ENCODE data around the gene WWOX. TPM values are rescaled to one million over a fixed set of nuclear protein-coding genes. Genes with fewer than 3 reads are reported as not detected.
"Not testable (repeated sequence)": the region's sequence is repeated elsewhere in the genome, so short reads cannot be mapped to it uniquely, and the experiment has no call there.

WWOX gene
- total RNA-seq, 1 donor from 2014 or later = 106 TPM

DNA sequence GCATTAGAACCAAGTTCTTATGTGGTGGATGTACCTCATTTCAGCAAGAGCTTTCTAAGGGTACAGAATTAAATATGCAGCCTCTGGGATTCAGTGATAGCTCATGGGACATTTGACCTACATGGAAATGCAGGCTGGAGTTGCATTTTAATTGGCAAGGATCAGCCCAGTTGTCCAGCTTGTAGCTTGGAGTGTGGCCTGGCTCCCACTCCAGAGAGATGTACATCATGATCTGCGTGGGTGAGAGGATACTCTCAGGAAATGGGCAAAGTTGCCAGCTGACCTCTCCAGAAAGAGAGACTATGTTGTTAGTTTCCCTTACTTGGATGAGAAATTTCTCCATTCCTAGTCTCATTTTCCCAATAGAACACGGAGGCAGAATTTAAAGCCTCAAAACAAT is 945.7 kb downstream of the WWOX start:
- Histone ChIP-seq H3K27me3 (no peaks in the 10 kb centered on the region), H3K36me3 (no peaks in the 10 kb centered on the region), H3K9me3 (no peaks in the 10 kb centered on the region), H3K27ac (no peak overlapping the region), H3K4me1 (no peaks in the 10 kb centered on the region), H3K4me3 (no peak overlapping the region)
- no peak for DNase-seq (ENCODE audit: low spot score in 2 of 2)
- TF ChIP-seq, protein P1, sequence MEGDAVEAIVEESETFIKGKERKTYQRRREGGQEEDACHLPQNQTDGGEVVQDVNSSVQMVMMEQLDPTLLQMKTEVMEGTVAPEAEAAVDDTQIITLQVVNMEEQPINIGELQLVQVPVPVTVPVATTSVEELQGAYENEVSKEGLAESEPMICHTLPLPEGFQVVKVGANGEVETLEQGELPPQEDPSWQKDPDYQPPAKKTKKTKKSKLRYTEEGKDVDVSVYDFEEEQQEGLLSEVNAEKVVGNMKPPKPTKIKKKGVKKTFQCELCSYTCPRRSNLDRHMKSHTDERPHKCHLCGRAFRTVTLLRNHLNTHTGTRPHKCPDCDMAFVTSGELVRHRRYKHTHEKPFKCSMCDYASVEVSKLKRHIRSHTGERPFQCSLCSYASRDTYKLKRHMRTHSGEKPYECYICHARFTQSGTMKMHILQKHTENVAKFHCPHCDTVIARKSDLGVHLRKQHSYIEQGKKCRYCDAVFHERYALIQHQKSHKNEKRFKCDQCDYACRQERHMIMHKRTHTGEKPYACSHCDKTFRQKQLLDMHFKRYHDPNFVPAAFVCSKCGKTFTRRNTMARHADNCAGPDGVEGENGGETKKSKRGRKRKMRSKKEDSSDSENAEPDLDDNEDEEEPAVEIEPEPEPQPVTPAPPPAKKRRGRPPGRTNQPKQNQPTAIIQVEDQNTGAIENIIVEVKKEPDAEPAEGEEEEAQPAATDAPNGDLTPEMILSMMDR (IDR thresholded peaks at IDR 0.05) = no peak
- intact Hi-C loops (cut with DNase I) = no loop called here

DNA sequence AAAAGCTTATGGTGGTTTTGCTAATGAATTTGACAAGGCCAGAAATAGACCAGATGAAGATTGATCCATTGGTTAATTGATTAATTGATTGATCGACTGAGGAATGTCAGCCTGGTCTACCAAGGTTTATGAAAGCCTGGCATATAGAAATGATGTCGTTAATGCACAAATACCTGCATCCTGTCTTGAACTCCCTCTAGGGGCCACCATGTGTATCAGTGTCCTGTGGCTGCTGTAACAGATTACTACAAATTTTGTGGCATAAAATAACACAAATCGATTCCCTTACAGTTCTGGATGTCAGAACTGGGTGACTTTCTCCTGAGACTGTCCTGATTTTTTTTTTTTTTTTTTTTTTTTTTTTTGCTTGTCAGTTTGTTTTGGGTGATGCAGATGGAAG is 947.9 kb downstream of the WWOX start:
- intact Hi-C loops (cut with DNase I) = no loop called here
- Histone ChIP-seq H3K9me3 (no peaks in the 10 kb centered on the region), H3K27me3 (no peaks in the 10 kb centered on the region), H3K36me3 (no peaks in the 10 kb centered on the region), H3K27ac (no peak overlapping the region), H3K4me1 (no peaks in the 10 kb centered on the region), H3K4me3 (no peak overlapping the region)
- DNase-seq (ENCODE audit: low spot score in 2 of 2) = no peak
- TF ChIP-seq, protein P1 (IDR thresholded peaks at IDR 0.05) = peak in 1 of 3 experiments; percentile 17

DNA sequence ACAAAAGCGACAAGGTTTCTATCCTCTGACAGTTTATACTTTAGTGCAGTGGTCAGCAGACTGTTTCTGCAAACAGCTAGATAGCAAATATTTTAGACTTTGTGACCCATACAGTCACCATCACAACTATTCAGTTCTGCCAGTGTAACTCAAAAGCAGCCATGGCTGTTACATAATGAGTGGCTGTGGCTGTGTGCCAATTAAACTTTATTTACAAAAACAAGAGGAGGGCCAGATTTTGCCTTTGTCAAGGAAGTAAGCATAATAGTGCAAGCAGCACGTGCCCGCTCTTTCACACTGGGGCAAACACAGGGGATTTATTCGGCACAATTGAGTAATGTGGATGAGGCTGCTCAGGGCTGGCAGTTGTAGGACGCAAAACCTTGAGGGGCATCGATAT is 949.6 kb downstream of the WWOX start:
- Histone ChIP-seq H3K27ac (no peak overlapping the region), H3K4me3 (no peak overlapping the region), H3K36me3 (no peaks in the 10 kb centered on the region), H3K4me1 (no peaks in the 10 kb centered on the region), H3K27me3 (no peaks in the 10 kb centered on the region), H3K9me3 (no peaks in the 10 kb centered on the region)
- intact Hi-C loops (cut with DNase I) = no loop called here
- TF ChIP-seq, protein P1 (IDR thresholded peaks at IDR 0.05) = no peak
- DNase-seq (ENCODE audit: low spot score in 2 of 2) = no peak

DNA sequence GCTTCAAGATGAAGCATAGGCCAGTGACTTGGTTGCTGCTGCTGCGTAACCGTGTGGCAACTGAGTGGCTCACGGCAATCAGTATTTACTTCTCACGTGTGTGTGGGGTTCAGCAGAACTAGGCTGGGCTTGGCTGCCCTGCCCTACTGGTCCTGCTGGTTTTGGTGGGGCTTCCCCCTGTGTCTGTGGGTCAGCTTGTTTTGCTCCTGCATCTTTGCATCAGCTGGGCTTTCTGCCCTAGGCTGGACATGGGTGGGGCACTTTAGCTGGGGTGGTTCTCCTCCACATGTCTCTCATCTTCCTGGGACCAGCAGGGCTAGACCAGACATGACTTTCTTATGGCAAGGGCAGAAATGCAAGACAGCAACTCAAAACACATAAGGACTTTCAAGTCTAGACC is 950.6 kb downstream of the WWOX start:
- TF ChIP-seq, protein P1 (IDR thresholded peaks at IDR 0.05) = no peak
- intact Hi-C loops (cut with DNase I) = no loop called here

DNA sequence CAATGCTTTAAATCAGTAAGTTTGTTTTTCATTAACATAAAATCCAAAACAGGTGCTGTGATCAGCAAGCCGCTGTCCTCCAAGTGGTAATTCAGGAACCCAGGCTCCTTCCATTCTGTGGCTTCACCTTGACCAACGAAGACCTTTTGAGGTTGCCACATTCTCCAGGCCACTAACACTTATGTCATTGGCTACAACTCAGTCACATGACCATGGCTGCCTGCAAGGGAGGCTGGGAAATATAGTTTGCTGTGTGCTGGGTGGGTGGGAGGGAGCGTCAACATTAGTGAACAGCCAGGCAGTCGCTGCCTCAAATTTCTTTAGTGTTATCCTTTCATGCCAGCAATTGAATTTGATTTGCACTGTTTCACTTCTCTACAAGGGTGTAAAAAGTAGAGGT is 951.9 kb downstream of the WWOX start:
- Histone ChIP-seq H3K4me3 (no peak overlapping the region), H3K9me3 (no peaks in the 10 kb centered on the region), H3K27me3 (no peaks in the 10 kb centered on the region), H3K4me1 (no peaks in the 10 kb centered on the region), H3K36me3 (no peaks in the 10 kb centered on the region), H3K27ac (no peak overlapping the region)
- DNase-seq (ENCODE audit: low spot score in 2 of 2) = no peak
- TF ChIP-seq, protein P1 (IDR thresholded peaks at IDR 0.05) = no peak
- intact Hi-C loops (cut with DNase I) = no loop called here

More for the DNA sequence above, 950.6 kb downstream of the WWOX start:
- Histone ChIP-seq H3K4me3 (no peak overlapping the region), H3K27me3 (no peaks in the 10 kb centered on the region), H3K27ac (no peak overlapping the region), H3K9me3 (no peaks in the 10 kb centered on the region), H3K4me1 (no peaks in the 10 kb centered on the region), H3K36me3 (no peaks in the 10 kb centered on the region)
- DNase-seq (ENCODE audit: low spot score in 2 of 2) = no peak

DNA sequence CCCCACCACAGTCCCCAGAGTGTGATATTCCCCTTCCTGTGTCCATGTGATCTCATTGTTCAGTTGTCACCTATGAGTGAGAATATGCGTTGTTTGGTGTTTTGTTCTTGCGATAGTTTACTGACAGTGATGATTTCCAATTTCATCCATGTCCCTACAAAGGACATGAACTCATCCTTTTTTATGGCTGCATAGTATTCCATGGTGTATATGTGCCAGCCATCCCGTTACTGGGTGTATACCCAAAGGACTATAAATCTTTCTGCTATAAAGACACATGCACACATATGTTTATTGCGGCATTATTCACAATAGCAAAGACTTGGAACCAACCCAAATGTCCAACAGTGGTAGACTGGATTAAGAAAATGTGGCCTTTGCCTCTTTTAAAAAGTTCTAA is 952.7 kb downstream of the WWOX start:
- intact Hi-C loops (cut with DNase I); H3K36me3 ChIP-seq; H3K27me3 ChIP-seq; H3K4me1 ChIP-seq; DNase-seq (ENCODE audit: low spot score in 2 of 2); H3K4me3 ChIP-seq; H3K27ac ChIP-seq; H3K9me3 ChIP-seq: not testable (repeated sequence)
